Trophoblast cell (in vitro differentiated cells and primary cell): ENCODE measurements around the gene PRRC2C.

Source experiments
- DNase-seq, 2 donors: peaks; one replicate each; pipeline ENCODE4 v3.0.0-alpha.2; 2016
- H2AFZ ChIP-seq: 2 replicates; pipeline ENCODE4 v1.6.1; 2013; ENCODE audit warnings: low read length, moderate library complexity, mild to moderate bottlenecking; ENCODE audit not compliant: insufficient read depth, poor library complexity
- H2AK5ac ChIP-seq: 2 replicates; pipeline ENCODE4 v1.6.1; 2013; ENCODE audit warnings: mild to moderate bottlenecking, low read length
- H2BK120ac ChIP-seq: 2 replicates; pipeline ENCODE4 v1.6.1; 2013; ENCODE audit warnings: low read length, mild to moderate bottlenecking, moderate library complexity; ENCODE audit not compliant: insufficient read depth, poor library complexity
- H2BK12ac ChIP-seq: 2 replicates; pipeline ENCODE4 v1.6.1; 2013; ENCODE audit warnings: mild to moderate bottlenecking, low read length, moderate library complexity
- H2BK5ac ChIP-seq: 2 replicates; pipeline ENCODE4 v1.6.1; 2013; ENCODE audit warnings: low read length, low read depth, moderate library complexity, mild to moderate bottlenecking; ENCODE audit not compliant: poor library complexity
- H3K14ac ChIP-seq: 2 replicates; pipeline ENCODE4 v1.6.1; 2013; ENCODE audit warnings: mild to moderate bottlenecking, low read length
- H3K18ac ChIP-seq: 2 replicates; pipeline ENCODE4 v1.6.1; 2013; ENCODE audit warnings: mild to moderate bottlenecking, low read length
- H3K23ac ChIP-seq: 2 replicates; pipeline ENCODE4 v1.6.1; 2013; ENCODE audit warnings: low read length
- H3K27ac ChIP-seq: 2 replicates; pipeline ENCODE4 v1.5.1; 2013; ENCODE audit warnings: low read depth, mild to moderate bottlenecking, inconsistent platforms, low read length, moderate library complexity
- H3K27me3 ChIP-seq: 2 replicates; pipeline ENCODE4 v1.6.1; 2013; ENCODE audit warnings: inconsistent platforms, mild to moderate bottlenecking, low read length, moderate library complexity; ENCODE audit not compliant: insufficient read depth
- H3K36me3 ChIP-seq, 2 experiments: 1 replicate in 1 of 2; 2 replicates in 1 of 2; pipeline ENCODE4 v1.6.1; 2013; ENCODE audit warnings: low read length in 2 of 2, mild to moderate bottlenecking in 2 of 2, moderate library complexity in 1 of 2; ENCODE audit not compliant: insufficient read depth in 2 of 2, control insufficient read depth in 1 of 2
- H3K4ac ChIP-seq: 2 replicates; pipeline ENCODE4 v1.6.1; 2013; ENCODE audit warnings: low read depth, mild to moderate bottlenecking, low read length, moderate library complexity
- H3K4me1 ChIP-seq, 2 experiments: 1 replicate in 1 of 2; 2 replicates in 1 of 2; pipeline ENCODE4 v1.6.1; 2013; ENCODE audit warnings: low read length in 2 of 2, mild to moderate bottlenecking in 2 of 2, moderate library complexity in 1 of 2; ENCODE audit not compliant: insufficient read depth in 2 of 2, control insufficient read depth in 1 of 2
- H3K4me2 ChIP-seq: 2 replicates; pipeline ENCODE4 v1.6.1; 2013; ENCODE audit warnings: inconsistent platforms, mild to moderate bottlenecking, low read length, moderate library complexity
- H3K4me3 ChIP-seq: 2 replicates; pipeline ENCODE4 v1.5.1; 2013; ENCODE audit warnings: mild to moderate bottlenecking, low read depth, low read length, inconsistent platforms
- H3K79me1 ChIP-seq: one replicate; pipeline ENCODE4 v1.6.1; 2013; ENCODE audit warnings: low read length
- H3K79me2 ChIP-seq: 2 replicates; pipeline ENCODE4 v1.6.1; 2013; ENCODE audit warnings: low read length, mild to moderate bottlenecking; ENCODE audit not compliant: control insufficient read depth, insufficient read depth, poor library complexity
- H3K9ac ChIP-seq: 2 replicates; pipeline ENCODE4 v1.6.1; 2013; ENCODE audit warnings: mild to moderate bottlenecking, low read length
- H3K9me3 ChIP-seq: 2 replicates; pipeline ENCODE4 v1.6.1; 2013; ENCODE audit warnings: low read depth, mild to moderate bottlenecking, control low read depth, inconsistent platforms, low read length; ENCODE audit not compliant: insufficient read depth
- H4K12ac ChIP-seq: 2 replicates; pipeline ENCODE4 v1.6.1; 2013; ENCODE audit warnings: low read depth, mild to moderate bottlenecking, low read length, moderate library complexity
- H4K8ac ChIP-seq: 2 replicates; pipeline ENCODE4 v1.6.1; 2013; ENCODE audit warnings: low read depth, mild to moderate bottlenecking, low read length, moderate library complexity
- H4K91ac ChIP-seq: one replicate; pipeline ENCODE4 v1.6.1; 2013; ENCODE audit warnings: low read depth, mild to moderate bottlenecking, low read length, moderate library complexity
- WGBS: extraction: QIAGEN DNeasy Blood & Tissue Kit; methylation state at CpG from one replicate; pipeline ENCODE4 v1.1.7; 2013; ENCODE audit warnings: missing lambda C conversion rate; ENCODE audit not compliant: insufficient read length, insufficient coverage; ENCODE audit errors: extremely low coverage; 5-methylcytosine and 5-hydroxymethylcytosine counted together

Gene PRRC2C

GRCh38 chr1:171627020-171627419 is 141.7 kb downstream of the PRRC2C start:
- no peak overlapping the region for H4K12ac ChIP-seq
- H3K79me2 ChIP-seq: no peaks in the 10 kb centered on the region
- H3K18ac ChIP-seq: no peak overlapping the region
- no peaks in the 10 kb centered on the region for H3K4me1 ChIP-seq
- no peak overlapping the region for H2BK5ac ChIP-seq
- H3K79me1 ChIP-seq: no peaks in the 10 kb centered on the region
- WGBS: no CpG with 5 or more reads among the region's 5 CpGs
- H3K4me2 ChIP-seq: no peak overlapping the region
- H3K9me3 ChIP-seq: peaks cover 2% of the 10 kb centered on the region
- H3K27ac ChIP-seq: no peak overlapping the region
- no peak overlapping the region for H4K91ac ChIP-seq
- no peak overlapping the region for H2AK5ac ChIP-seq
- no peaks in the 10 kb centered on the region for H3K36me3 ChIP-seq
- no peak overlapping the region for H4K8ac ChIP-seq
- H3K14ac ChIP-seq: no peak overlapping the region
- no peak for DNase-seq
- H2BK12ac ChIP-seq: no peak overlapping the region
- no peak overlapping the region for H3K23ac ChIP-seq
- H3K27me3 ChIP-seq: no peaks in the 10 kb centered on the region
- H2BK120ac ChIP-seq: no peak overlapping the region
- no peak overlapping the region for H3K4ac ChIP-seq
- H3K9ac ChIP-seq: no peak overlapping the region
- H3K4me3 ChIP-seq: no peak overlapping the region
- no peak overlapping the region for H2AFZ ChIP-seq

GRCh38 chr1:171628225-171628624 is 142.9 kb downstream of the PRRC2C start:
- H2BK120ac ChIP-seq: no peak overlapping the region
- H4K8ac ChIP-seq: no peak overlapping the region
- H3K9ac ChIP-seq: no peak overlapping the region
- no peak overlapping the region for H3K14ac ChIP-seq
- H3K36me3 ChIP-seq: no peaks in the 10 kb centered on the region
- no peaks in the 10 kb centered on the region for H3K79me2 ChIP-seq
- no peak for DNase-seq
- no peak overlapping the region for H2AK5ac ChIP-seq
- H2BK5ac ChIP-seq: no peak overlapping the region
- WGBS: no CpG with 5 or more reads among the region's 2 CpGs
- H3K18ac ChIP-seq: no peak overlapping the region
- no peaks in the 10 kb centered on the region for H3K27me3 ChIP-seq
- H2BK12ac ChIP-seq: no peak overlapping the region
- H3K27ac ChIP-seq: no peak overlapping the region
- no peak overlapping the region for H3K23ac ChIP-seq
- H2AFZ ChIP-seq: no peak overlapping the region
- no peak overlapping the region for H3K4ac ChIP-seq
- no peak overlapping the region for H4K91ac ChIP-seq
- H3K9me3 ChIP-seq: peaks cover 2% of the 10 kb centered on the region
- no peak overlapping the region for H3K4me3 ChIP-seq
- H3K4me2 ChIP-seq: no peak overlapping the region
- no peaks in the 10 kb centered on the region for H3K4me1 ChIP-seq
- no peaks in the 10 kb centered on the region for H3K79me1 ChIP-seq
- no peak overlapping the region for H4K12ac ChIP-seq

- no peak overlapping the region for H3K23ac ChIP-seq
- H3K9me3 ChIP-seq: no peaks in the 10 kb centered on the region
- DNase-seq: no peak
- no peak overlapping the region for H3K27ac ChIP-seq
- no peak overlapping the region for H3K4me2 ChIP-seq
- H2BK120ac ChIP-seq: no peak overlapping the region
- no peaks in the 10 kb centered on the region for H3K79me2 ChIP-seq
- H2AK5ac ChIP-seq: no peak overlapping the region
- no peak overlapping the region for H4K8ac ChIP-seq
- H4K12ac ChIP-seq: no peak overlapping the region
- H2AFZ ChIP-seq: no peak overlapping the region
- no peak overlapping the region for H3K14ac ChIP-seq
- no peak overlapping the region for H3K9ac ChIP-seq
- no peak overlapping the region for H3K18ac ChIP-seq
- no peak overlapping the region for H2BK5ac ChIP-seq
- H3K36me3 ChIP-seq: no peaks in the 10 kb centered on the region
- no peaks in the 10 kb centered on the region for H3K79me1 ChIP-seq
- H3K4me1 ChIP-seq: no peaks in the 10 kb centered on the region
- H3K4ac ChIP-seq: no peak overlapping the region
- no peak overlapping the region for H4K91ac ChIP-seq
- H3K4me3 ChIP-seq: no peak overlapping the region
- no CpG with 5 or more reads among the region's 2 CpGs for WGBS
- no peaks in the 10 kb centered on the region for H3K27me3 ChIP-seq
- H2BK12ac ChIP-seq: no peak overlapping the region
These were observed 150.3 kb downstream of the PRRC2C start for GRCh38 chr1:171635661-171636060.

- WGBS: no CpG with 5 or more reads among the region's 11 CpGs
- Histone ChIP-seq H3K4me3 (no peak overlapping the region), H3K79me1 (no peaks in the 10 kb centered on the region), H4K91ac (no peak overlapping the region), H2BK12ac (no peak overlapping the region), H3K4me2 (no peak overlapping the region), H4K8ac (no peak overlapping the region), H4K12ac (no peak overlapping the region), H2AK5ac (no peak overlapping the region), H3K4me1 (no peaks in the 10 kb centered on the region), H2BK120ac (no peak overlapping the region), H3K9me3 (no peaks in the 10 kb centered on the region), H3K79me2 (no peaks in the 10 kb centered on the region), H3K23ac (no peak overlapping the region), H3K18ac (no peak overlapping the region), H3K9ac (no peak overlapping the region), H2AFZ (no peak overlapping the region), H3K27ac (no peak overlapping the region), H3K14ac (no peak overlapping the region), H3K27me3 (no peaks in the 10 kb centered on the region), H3K4ac (no peak overlapping the region), H2BK5ac (no peak overlapping the region), H3K36me3 (no peaks in the 10 kb centered on the region)
- no peak for DNase-seq
These were observed 150.8 kb downstream of the PRRC2C start for GRCh38 chr1:171636141-171636540.
